VCaP (cell line): ENCODE results near the gene IMPACT.

Experiments used
- H3K27ac ChIP-seq: fragments of 450-650 bp; 2 replicates; pipeline ENCODE4 v1.5.1; 2017
- TF ChIP-seq, protein P1 (sequence below): fragments of 450-650 bp; conservative IDR thresholded peaks from 2 replicates; pipeline ENCODE4 v1.5.1; 2017; ENCODE audit warnings: mild to moderate bottlenecking, moderate library complexity

The IMPACT gene

DNA sequence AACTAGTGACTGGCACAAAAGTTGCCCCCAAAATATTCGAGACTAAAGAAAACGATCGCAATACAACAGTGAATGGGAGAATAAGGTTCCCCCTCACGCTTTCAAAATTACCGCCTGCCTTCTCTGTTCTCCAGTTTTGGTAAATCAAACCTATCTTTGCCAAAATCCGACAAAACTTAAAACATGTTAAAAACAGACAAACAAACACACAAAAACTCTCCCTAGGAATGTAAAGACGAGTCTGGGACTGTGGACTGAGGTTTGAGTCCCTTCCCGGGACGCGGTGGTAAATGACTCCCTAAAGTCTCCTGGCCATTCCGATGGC lies 435 bp upstream of the IMPACT start:
- peak overlapping the region; percentile 82 for H3K27ac ChIP-seq
- TF ChIP-seq, protein P1, sequence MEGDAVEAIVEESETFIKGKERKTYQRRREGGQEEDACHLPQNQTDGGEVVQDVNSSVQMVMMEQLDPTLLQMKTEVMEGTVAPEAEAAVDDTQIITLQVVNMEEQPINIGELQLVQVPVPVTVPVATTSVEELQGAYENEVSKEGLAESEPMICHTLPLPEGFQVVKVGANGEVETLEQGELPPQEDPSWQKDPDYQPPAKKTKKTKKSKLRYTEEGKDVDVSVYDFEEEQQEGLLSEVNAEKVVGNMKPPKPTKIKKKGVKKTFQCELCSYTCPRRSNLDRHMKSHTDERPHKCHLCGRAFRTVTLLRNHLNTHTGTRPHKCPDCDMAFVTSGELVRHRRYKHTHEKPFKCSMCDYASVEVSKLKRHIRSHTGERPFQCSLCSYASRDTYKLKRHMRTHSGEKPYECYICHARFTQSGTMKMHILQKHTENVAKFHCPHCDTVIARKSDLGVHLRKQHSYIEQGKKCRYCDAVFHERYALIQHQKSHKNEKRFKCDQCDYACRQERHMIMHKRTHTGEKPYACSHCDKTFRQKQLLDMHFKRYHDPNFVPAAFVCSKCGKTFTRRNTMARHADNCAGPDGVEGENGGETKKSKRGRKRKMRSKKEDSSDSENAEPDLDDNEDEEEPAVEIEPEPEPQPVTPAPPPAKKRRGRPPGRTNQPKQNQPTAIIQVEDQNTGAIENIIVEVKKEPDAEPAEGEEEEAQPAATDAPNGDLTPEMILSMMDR, result no peak

DNA sequence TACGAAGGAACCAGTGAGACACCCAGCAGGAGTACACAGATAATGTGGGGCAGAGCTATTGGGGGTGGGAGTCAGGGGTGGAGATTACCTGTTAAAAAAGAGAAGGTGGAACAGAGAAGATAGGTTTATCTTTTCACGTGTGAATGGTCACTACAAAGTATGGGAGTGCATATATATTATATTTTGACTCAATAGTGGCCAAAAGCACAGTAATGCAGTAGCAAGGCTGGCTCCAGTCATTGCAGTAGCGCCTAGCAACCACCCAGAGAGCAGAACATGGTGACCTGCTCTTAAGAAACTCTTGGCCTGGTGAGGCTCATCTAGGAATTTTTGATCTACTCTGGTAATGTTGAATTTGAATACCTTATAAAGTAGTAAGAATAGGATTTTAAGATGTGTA lies 1.0 kb downstream of the IMPACT start:
- H3K27ac ChIP-seq, result no peak overlapping the region; the same call in 1 of the 2 replicates
- TF ChIP-seq, protein P1, result no peak

DNA sequence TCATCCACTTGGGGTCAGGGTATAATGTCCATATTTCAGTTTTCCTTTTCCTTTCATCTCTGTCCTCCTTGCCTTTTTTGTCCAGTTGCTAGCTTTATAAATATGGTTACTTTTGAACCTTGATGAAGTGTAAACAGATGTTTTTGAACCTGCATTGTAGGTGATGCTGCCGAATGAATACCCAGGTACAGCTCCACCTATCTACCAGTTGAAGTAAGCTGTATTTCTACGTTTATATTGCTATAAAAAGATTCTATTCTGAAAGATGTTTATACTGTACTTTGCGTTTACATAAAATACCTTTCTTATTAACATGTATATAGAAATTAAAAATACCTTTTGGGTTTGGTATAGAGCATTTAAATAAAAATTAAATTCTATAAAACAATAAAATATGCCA lies 2.2 kb downstream of the IMPACT start:
- H3K27ac ChIP-seq, result no peak overlapping the region
- TF ChIP-seq, protein P1, result no peak; the same call in 1 of the 2 replicates

DNA sequence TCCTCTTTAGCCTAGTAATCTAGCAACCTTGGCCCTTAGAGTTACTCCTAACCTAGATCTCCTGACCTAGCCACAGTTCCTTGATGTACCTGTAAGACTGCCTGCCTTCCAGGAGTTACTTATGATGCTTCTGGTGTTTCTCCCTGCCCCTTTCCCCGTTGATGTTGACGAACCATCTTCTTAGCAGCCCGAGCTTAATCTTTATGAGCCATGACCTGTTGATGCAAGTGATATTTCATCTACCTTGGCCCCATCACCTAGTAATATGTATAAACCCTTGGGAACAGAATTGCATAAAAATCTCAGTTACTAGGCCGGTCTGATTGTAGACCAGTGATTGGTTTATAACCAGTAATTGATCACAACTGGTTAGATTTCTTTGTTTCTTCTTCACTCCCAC lies 2.7 kb downstream of the IMPACT start:
- H3K27ac ChIP-seq, result no peak overlapping the region
- TF ChIP-seq, protein P1, result no peak

DNA sequence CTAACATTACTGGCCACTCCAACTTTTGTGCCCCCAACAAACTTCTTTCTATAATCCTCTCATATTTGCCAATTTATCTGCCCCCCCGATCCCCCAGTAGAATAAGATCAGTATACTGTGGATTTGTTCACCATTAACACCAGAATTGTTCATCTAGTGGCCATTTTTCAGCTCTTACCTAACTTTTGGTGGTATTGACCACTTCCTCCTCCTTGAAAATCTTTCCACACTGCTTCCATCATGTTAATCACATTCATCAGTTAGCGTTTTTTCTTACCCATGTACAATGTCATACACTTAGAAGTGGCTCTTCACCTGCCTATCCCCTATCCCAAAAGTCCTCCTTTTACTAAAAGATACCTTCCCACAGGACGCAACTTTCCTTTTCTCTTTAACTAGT lies 6.1 kb downstream of the IMPACT start:
- no peak overlapping the region for H3K27ac ChIP-seq
- TF ChIP-seq, protein P1, result no peak

DNA sequence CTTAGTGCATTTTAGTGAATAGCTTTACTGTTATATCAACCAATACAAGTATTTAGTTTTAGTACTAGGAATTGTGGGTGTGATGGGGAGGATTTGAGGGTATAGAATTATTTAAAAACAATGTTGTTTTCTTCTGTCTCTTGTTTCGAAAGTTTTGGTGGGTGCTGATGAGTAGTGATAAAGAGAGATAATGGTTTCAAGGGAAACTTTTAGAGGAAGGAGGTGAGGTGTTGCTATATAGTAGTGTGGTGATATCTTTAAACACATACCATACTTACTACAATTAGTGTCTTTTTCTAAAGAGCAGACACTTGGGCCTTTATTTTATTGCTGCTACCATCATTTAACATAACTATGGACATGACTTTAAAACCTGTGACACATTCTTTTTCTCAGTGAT lies 10.5 kb downstream of the IMPACT start:
- no peak overlapping the region for H3K27ac ChIP-seq
- TF ChIP-seq, protein P1, result no peak

DNA sequence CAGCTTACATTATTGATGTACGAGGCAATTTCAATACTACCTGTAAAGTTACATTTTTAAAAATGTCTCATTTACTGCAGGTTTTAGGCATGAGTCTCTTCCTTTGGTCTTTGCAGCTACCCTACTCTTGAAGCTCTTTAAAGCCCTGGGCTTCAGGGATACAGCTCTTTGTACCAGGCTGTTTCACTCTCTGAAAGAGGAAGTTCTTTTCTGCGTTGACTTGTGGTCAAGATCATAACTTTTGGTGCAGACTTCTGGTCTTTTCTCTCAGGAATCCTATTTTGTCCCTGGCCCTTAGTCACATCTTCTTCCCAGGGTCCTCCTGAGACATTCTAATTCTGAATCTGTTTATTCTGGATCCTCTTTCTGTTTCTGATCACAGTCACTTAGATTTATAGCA lies 17.4 kb downstream of the IMPACT start:
- H3K27ac ChIP-seq, result no peak overlapping the region
- TF ChIP-seq, protein P1, result no peak

DNA sequence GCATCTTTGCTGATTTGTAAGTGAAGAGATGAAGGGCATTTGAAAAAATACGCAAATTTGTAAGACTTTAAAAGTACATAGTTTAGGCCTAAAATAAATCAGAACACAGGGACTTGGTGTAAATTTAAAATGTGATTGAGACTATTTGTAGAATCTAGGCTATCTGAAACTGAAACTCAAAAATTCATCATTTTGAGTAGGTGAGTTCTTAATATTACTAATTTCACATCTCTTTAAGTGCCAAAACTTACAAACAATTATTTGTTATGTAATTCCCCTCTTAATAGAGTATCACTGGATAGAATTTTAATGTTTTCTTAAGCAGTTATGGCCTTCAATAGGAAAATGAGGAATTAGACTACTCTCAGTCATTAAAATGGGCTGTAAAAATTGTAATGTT lies 20.0 kb downstream of the IMPACT start:
- H3K27ac ChIP-seq, result peak overlapping the region; percentile 48; the same call in 1 of the 2 replicates
- TF ChIP-seq, protein P1, result no peak
